VCaP (cell line): ENCODE data around the gene ACER3.
A peak's percentile ranks its signal among the peaks of the same experiment; 100 is the strongest.

Experiments
- H3K27ac ChIP-seq: fragments of 450-650 bp; 2 replicates; pipeline ENCODE4 v1.5.1; 2017
- CTCF ChIP-seq: fragments of 450-650 bp; conservative IDR thresholded peaks from 2 replicates; pipeline ENCODE4 v1.5.1; 2017; ENCODE audit warnings: mild to moderate bottlenecking, moderate library complexity

ACER3 gene

GRCh38 chr11:77014669-77015068, 154.0 kb downstream of the ACER3 start:
- no peak for TF ChIP-seq CTCF
- H3K27ac ChIP-seq, result no peak overlapping the region

- H3K27ac ChIP-seq, result peak overlapping the region; percentile 94
Measured at GRCh38 chr11:77018396-77018924, 157.7 kb downstream of the ACER3 start.

- no peak for TF ChIP-seq CTCF
- peak overlapping the region; percentile 94 for H3K27ac ChIP-seq
Measured at GRCh38 chr11:77019976-77020595, 159.4 kb downstream of the ACER3 start.

- H3K27ac ChIP-seq, result peak overlapping the region; percentile 94
- no peak for TF ChIP-seq CTCF
Measured at GRCh38 chr11:77020734-77021133, 160.0 kb downstream of the ACER3 start.

- no peak for TF ChIP-seq CTCF
- H3K27ac ChIP-seq, result no peak overlapping the region
Measured at GRCh38 chr11:77024745-77025144, 164.0 kb downstream of the ACER3 start.

- no peak overlapping the region for H3K27ac ChIP-seq
Measured at GRCh38 chr11:77026221-77026620, 165.5 kb downstream of the ACER3 start.

GRCh38 chr11:77026743-77027142, 166.0 kb downstream of the ACER3 start:
- no peak overlapping the region for H3K27ac ChIP-seq
- no peak for TF ChIP-seq CTCF

More at GRCh38 chr11:77026221-77026620, 165.5 kb downstream of the ACER3 start:
- TF ChIP-seq CTCF, result no peak

GRCh38 chr11:77027275-77027674, 166.6 kb downstream of the ACER3 start:
- H3K27ac ChIP-seq, result no peak overlapping the region
- TF ChIP-seq CTCF, result no peak
